ENCODE data around the gene PLEKHG7.
"Not testable (repeated sequence)": the region's sequence is repeated elsewhere in the genome, so short reads cannot be mapped to it uniquely, and the experiment has no call there.

PLEKHG7 gene

GRCh38 chr12:92702754-92703679 is at the start of gene PLEKHG7:
Gene PLEKHG7 (plus strand): TSS chr12:92702989. CDS start chr12:92706632, 3,643 bp downstream.
- peak; percentile 52 for DNase-seq

GRCh38 chr12:92654256-92654655 is 48.5 kb upstream of the PLEKHG7 start:
- not testable (repeated sequence) for DNase-seq

- peak; percentile 65 for DNase-seq
Measured at GRCh38 chr12:92654929-92655328, 47.9 kb upstream of the PLEKHG7 start.

- no peak for DNase-seq
Measured at GRCh38 chr12:92656911-92657310, 45.9 kb upstream of the PLEKHG7 start.

GRCh38 chr12:92657770-92658169 is 45.0 kb upstream of the PLEKHG7 start:
- no peak for DNase-seq

GRCh38 chr12:92658611-92659010 is 44.2 kb upstream of the PLEKHG7 start:
- DNase-seq, result no peak

- no peak for DNase-seq
Measured at GRCh38 chr12:92661269-92661668, 41.5 kb upstream of the PLEKHG7 start.

- DNase-seq, result no peak
Measured at GRCh38 chr12:92665496-92665895, 37.3 kb upstream of the PLEKHG7 start.

GRCh38 chr12:92668739-92669138 is 34.0 kb upstream of the PLEKHG7 start:
- no peak for DNase-seq

- not testable (repeated sequence) for DNase-seq
Measured at GRCh38 chr12:92671524-92671923, 31.3 kb upstream of the PLEKHG7 start.

- DNase-seq, result no peak
Measured at GRCh38 chr12:92673756-92674155, 29.0 kb upstream of the PLEKHG7 start.

- DNase-seq, result no peak
Measured at GRCh38 chr12:92674500-92674899, 28.3 kb upstream of the PLEKHG7 start.

GRCh38 chr12:92675092-92675865 is 27.5 kb upstream of the PLEKHG7 start:
- no peak for DNase-seq

- DNase-seq, result no peak
Measured at GRCh38 chr12:92676710-92677109, 26.1 kb upstream of the PLEKHG7 start.

GRCh38 chr12:92690601-92691000 is 12.2 kb upstream of the PLEKHG7 start:
- no peak for DNase-seq

- no peak for DNase-seq
Measured at GRCh38 chr12:92695056-92695455, 7.7 kb upstream of the PLEKHG7 start.

- no peak for DNase-seq
Measured at GRCh38 chr12:92695577-92695976, 7.2 kb upstream of the PLEKHG7 start.

- no peak for DNase-seq
Measured at GRCh38 chr12:92696216-92696615, 6.6 kb upstream of the PLEKHG7 start.

GRCh38 chr12:92698474-92698873 is 4.3 kb upstream of the PLEKHG7 start:
- no peak for DNase-seq

GRCh38 chr12:92701441-92701840 is 1.3 kb upstream of the PLEKHG7 start:
- no peak for DNase-seq

GRCh38 chr12:92703786-92704185 is 997 bp downstream of the PLEKHG7 start:
- DNase-seq, result no peak

GRCh38 chr12:92706594-92706993 is 3.8 kb downstream of the PLEKHG7 start:
- no peak for DNase-seq

GRCh38 chr12:92707926-92708325 is 5.1 kb downstream of the PLEKHG7 start:
- DNase-seq, result no peak

- DNase-seq, result no peak
Measured at GRCh38 chr12:92715625-92716024, 12.8 kb downstream of the PLEKHG7 start.
